Measurements from ENCODE around the gene FOXP1. TPM values are rescaled to one million over a fixed set of nuclear protein-coding genes. Genes with fewer than 3 reads are reported as not detected.

Gene FOXP1
- total RNA-seq, 1 donor from 2014 or later, result 27.3 TPM

GRCh38 chr3:71294919-71295318 lies 288.6 kb downstream of the FOXP1 start:
- Histone ChIP-seq H3K27ac (no peak overlapping the region), H3K79me2 (ENCODE audit: low read depth) (peaks cover 35% of the 10 kb centered on the region), H3K4me1 (peaks cover 8% of the 10 kb centered on the region), H3K9ac (no peak overlapping the region), H3K9me3 (ENCODE audit: low read depth) (no peaks in the 10 kb centered on the region), H3K36me3 (no peaks in the 10 kb centered on the region), H3K4me2 (no peak overlapping the region), H4K20me1 (ENCODE audit: low read depth) (no peaks in the 10 kb centered on the region), H3K4me3 (no peak overlapping the region), H2AFZ (replicated peaks) (no peak overlapping the region), H3K27me3 (no peaks in the 10 kb centered on the region), H3F3A (ENCODE audit: low read depth) (no peaks in the 10 kb centered on the region)
- Mint-ChIP-seq H3K27ac (no peak overlapping the region), H3K4me3 (no peak overlapping the region), H3K4me1 (peaks cover 11% of the 10 kb centered on the region), H3K36me3 (peaks cover 5% of the 10 kb centered on the region), H3K9me3 (no peaks in the 10 kb centered on the region), H3K27me3 (ENCODE audit: insufficient read depth, low read depth) (peaks cover 2% of the 10 kb centered on the region)
- DNase-seq (ENCODE audit: low spot score), result no peak
- TF ChIP-seq EZH2phosphoT487 (IDR thresholded peaks at IDR 0.05), result no peak
- no peak for TF ChIP-seq EZH2 (IDR thresholded peaks at IDR 0.05)
- no peak for TF ChIP-seq CTCF (IDR thresholded peaks at IDR 0.05)

- H3K9me3 ChIP-seq (ENCODE audit: low read depth), result no peaks in the 10 kb centered on the region
- H3K4me3 Mint-ChIP-seq, result no peak overlapping the region
- H3K79me2 ChIP-seq (ENCODE audit: low read depth), result peaks cover 16% of the 10 kb centered on the region
- no peaks in the 10 kb centered on the region for H3K27me3 ChIP-seq
- H3K9me3 Mint-ChIP-seq, result no peaks in the 10 kb centered on the region
- H3K36me3 ChIP-seq, result no peaks in the 10 kb centered on the region
- H3K4me1 ChIP-seq, result no peaks in the 10 kb centered on the region
- TF ChIP-seq CTCF (IDR thresholded peaks at IDR 0.05) (no peak), EZH2 (IDR thresholded peaks at IDR 0.05) (no peak)
- H3K9ac ChIP-seq, result no peak overlapping the region
- no peak for DNase-seq (ENCODE audit: low spot score)
- no peak overlapping the region for H3K27ac ChIP-seq
- no peaks in the 10 kb centered on the region for H3K4me1 Mint-ChIP-seq
- H3K27me3 Mint-ChIP-seq (ENCODE audit: insufficient read depth, low read depth), result peaks cover 2% of the 10 kb centered on the region
- H3K36me3 Mint-ChIP-seq, result peaks cover 3% of the 10 kb centered on the region
- no peak overlapping the region for H3K4me2 ChIP-seq
- H3F3A ChIP-seq (ENCODE audit: low read depth), result no peaks in the 10 kb centered on the region
- H4K20me1 ChIP-seq (ENCODE audit: low read depth), result no peaks in the 10 kb centered on the region
- H3K4me3 ChIP-seq, result no peak overlapping the region
- no peak overlapping the region for H3K27ac Mint-ChIP-seq
- no peak overlapping the region for H2AFZ ChIP-seq (replicated peaks)
Observed at GRCh38 chr3:71290301-71290700, 293.2 kb downstream of the FOXP1 start.

GRCh38 chr3:71288269-71288930 lies 295.1 kb downstream of the FOXP1 start:
- no peak overlapping the region for H3K27ac Mint-ChIP-seq
- H3K9ac ChIP-seq, result no peak overlapping the region
- peaks cover 3% of the 10 kb centered on the region for H3K36me3 Mint-ChIP-seq
- H3F3A ChIP-seq (ENCODE audit: low read depth), result no peaks in the 10 kb centered on the region
- H3K79me2 ChIP-seq (ENCODE audit: low read depth), result peaks cover 11% of the 10 kb centered on the region
- no peak for DNase-seq (ENCODE audit: low spot score)
- no peaks in the 10 kb centered on the region for H3K36me3 ChIP-seq
- H3K27me3 Mint-ChIP-seq (ENCODE audit: insufficient read depth, low read depth), result peaks cover 2% of the 10 kb centered on the region
- H4K20me1 ChIP-seq (ENCODE audit: low read depth), result no peaks in the 10 kb centered on the region
- H3K27ac ChIP-seq, result no peak overlapping the region
- H3K9me3 ChIP-seq (ENCODE audit: low read depth), result no peaks in the 10 kb centered on the region
- TF ChIP-seq EZH2phosphoT487 (IDR thresholded peaks at IDR 0.05) (no peak), EZH2 (IDR thresholded peaks at IDR 0.05) (no peak), CTCF (IDR thresholded peaks at IDR 0.05) (no peak)
- H3K4me3 ChIP-seq, result no peak overlapping the region
- no peak overlapping the region for H3K4me3 Mint-ChIP-seq
- no peaks in the 10 kb centered on the region for H3K9me3 Mint-ChIP-seq
- H3K4me1 Mint-ChIP-seq, result no peaks in the 10 kb centered on the region
- peaks cover under 1% of the 10 kb centered on the region for H3K4me1 ChIP-seq
- no peak overlapping the region for H3K4me2 ChIP-seq
- no peaks in the 10 kb centered on the region for H3K27me3 ChIP-seq
- H2AFZ ChIP-seq (replicated peaks), result no peak overlapping the region

Data from neural progenitor cell (in vitro differentiated cells).